GM18868 (cell line): ENCODE data around the gene ARRDC1.
"Not testable (repeated sequence)": the region's sequence is repeated elsewhere in the genome, so short reads cannot be mapped to it uniquely, and the experiment has no call there.

Experiments used
- ATAC-seq: cut with Tn5 transposase; IDR thresholded peaks from one replicate; pipeline ENCODE4 v1.9.1; 2021; ENCODE audit warnings: mild to moderate bottlenecking, moderate library complexity; ENCODE audit not compliant: unreplicated experiment

The ARRDC1 gene

GRCh38 chr9:137611623-137612609 is 6.4 kb downstream of the ARRDC1 start:
- ATAC-seq: no peak

GRCh38 chr9:137612741-137613142 is 7.3 kb downstream of the ARRDC1 start:
- ATAC-seq: no peak

- ATAC-seq: no peak
Observed at GRCh38 chr9:137613259-137613658, 7.8 kb downstream of the ARRDC1 start.

GRCh38 chr9:137613738-137614523 is 8.4 kb downstream of the ARRDC1 start:
- ATAC-seq: no peak

- no peak for ATAC-seq
Observed at GRCh38 chr9:137614631-137615386, 9.3 kb downstream of the ARRDC1 start.

- no peak for ATAC-seq
Observed at GRCh38 chr9:137615387-137615871, 9.9 kb downstream of the ARRDC1 start.

- peak; percentile 78 for ATAC-seq
Observed at GRCh38 chr9:137618105-137619067, 12.9 kb downstream of the ARRDC1 start, which contains the start of gene EHMT1. Gene EHMT1, plus strand, starts transcription at chr9:137619005. Its CDS starts 24 bp downstream, at chr9:137619029.

GRCh38 chr9:137619240-137620047 is 14.0 kb downstream of the ARRDC1 start:
- peak; percentile 19 for ATAC-seq

GRCh38 chr9:137620048-137620405 is 14.5 kb downstream of the ARRDC1 start:
- ATAC-seq: no peak

GRCh38 chr9:137620581-137620980 is 15.1 kb downstream of the ARRDC1 start:
- ATAC-seq: no peak

- no peak for ATAC-seq
Observed at GRCh38 chr9:137621131-137621757, 15.8 kb downstream of the ARRDC1 start.

GRCh38 chr9:137622211-137622610 is 16.7 kb downstream of the ARRDC1 start:
- not testable (repeated sequence) for ATAC-seq

- ATAC-seq: no peak
Observed at GRCh38 chr9:137626464-137626863, 21.0 kb downstream of the ARRDC1 start.

- not testable (repeated sequence) for ATAC-seq
Observed at GRCh38 chr9:137627406-137627805, 21.9 kb downstream of the ARRDC1 start.

GRCh38 chr9:137630126-137630525 is 24.6 kb downstream of the ARRDC1 start:
- ATAC-seq: no peak

GRCh38 chr9:137630679-137631078 is 25.2 kb downstream of the ARRDC1 start:
- ATAC-seq: no peak

GRCh38 chr9:137631345-137632229 is 26.1 kb downstream of the ARRDC1 start:
- ATAC-seq: no peak
